Erythroblast (primary cell): Measurements from ENCODE around the gene ATXN7L1.

Source experiments
- GATA1 ChIP-seq: IDR thresholded peaks from 2 replicates; pipeline ENCODE4 v1.6.1; 2011; ENCODE audit warnings: low read depth, mild to moderate bottlenecking, control low read depth, low read length, moderate library complexity
- POLR2A ChIP-seq: IDR thresholded peaks from 2 replicates; pipeline ENCODE4 v1.6.1; 2011; ENCODE audit warnings: mild to moderate bottlenecking, low read length

DNA sequence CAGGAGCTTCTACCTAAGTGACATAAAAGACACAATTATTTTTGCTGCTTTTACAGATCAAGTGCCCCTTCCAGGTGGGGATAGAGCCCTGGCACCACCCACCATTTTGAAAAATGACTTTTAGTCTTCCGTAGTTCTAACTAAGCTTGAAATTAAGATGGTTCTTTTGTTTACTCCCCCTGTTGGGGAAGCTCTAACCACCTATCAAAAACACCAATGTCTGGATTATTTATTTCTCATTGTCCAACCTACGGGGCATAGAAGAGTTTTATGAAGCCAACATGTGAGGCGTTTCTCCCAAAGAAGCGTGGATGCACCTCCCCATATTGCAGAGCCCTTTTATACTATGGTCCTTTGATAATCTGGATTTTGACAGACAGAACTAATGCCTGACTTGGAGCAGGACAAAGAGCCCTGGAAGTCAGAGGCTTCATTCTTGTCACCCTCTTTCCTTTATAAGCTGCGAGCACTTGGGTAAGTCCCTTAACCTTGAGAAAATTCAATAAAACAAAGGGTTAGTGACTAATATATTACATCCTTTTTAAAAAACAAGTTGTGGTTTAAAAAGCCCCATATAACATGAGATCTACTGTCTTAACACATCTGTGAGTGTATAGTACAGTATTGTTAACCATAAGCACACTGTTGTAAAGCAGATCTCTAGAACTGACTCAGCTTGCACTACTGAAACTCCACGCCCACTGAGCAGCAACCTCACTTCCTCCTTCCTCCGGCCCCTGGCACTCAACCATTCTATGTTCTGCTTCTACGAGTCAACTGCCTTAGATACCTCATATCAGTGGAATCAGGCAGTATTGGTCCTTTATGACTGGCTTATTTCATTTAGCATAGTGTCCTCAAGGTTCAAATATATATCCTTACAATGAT is 67.5 kb downstream of the ATXN7L1 start:
- TF ChIP-seq POLR2A: no peak
- no peak for TF ChIP-seq GATA1
